SK-N-SH (cell line): Measurements from ENCODE around the gene TRAPPC12. TPM values are rescaled to one million over a fixed set of nuclear protein-coding genes. Genes with fewer than 3 reads are reported as not detected.

Experiments used
- CTCF ChIA-PET: fragments of 300-600, 350-600 bp; formaldehyde crosslinking; extraction: SDS; loops from one replicate; lab custom pipeline; 2021; lab: Yijun Ruan, JAX
- POLR2A ChIA-PET: fragments of 350-600 bp; sonication (Branson Sonifier 250); formaldehyde crosslinking; extraction: SDS; loops from one replicate; lab custom pipeline; 2020; ENCODE audit warnings: antibody characterized with exemption, inconsistent platforms; lab: Yijun Ruan, JAX
- DNase-seq: peaks from one replicate; pipeline ENCODE4 v3.0.0; 2012
- H2AFZ ChIP-seq: fragments of 200-600 bp; sonication (generic); 2 replicates; pipeline ENCODE4 v1.8.1; 2016; ENCODE audit warnings: antibody characterized with exemption, mild to moderate bottlenecking, low read depth
- H3F3A ChIP-seq: fragments of 200-600 bp; sonication (generic); replicated peaks from 2 replicates; pipeline ENCODE3; 2016; ENCODE audit warnings: antibody characterized with exemption, mild to moderate bottlenecking; ENCODE audit not compliant: insufficient read depth
- H3K27ac ChIP-seq, 2 experiments: fragments of 200-500 bp in 1 of 2; fragments of 200-600 bp in 1 of 2; sonication (Bioruptor generic) in 1 of 2; sonication (generic), shearing (Covaris generic) in 1 of 2; 2 replicates each; pipeline versions ENCODE4 v1.5.1 to v1.6.1; 2014 to 2016; ENCODE audit warnings: low read depth in 2 of 2, inconsistent platforms in 1 of 2, low read length in 1 of 2, mild to moderate bottlenecking in 1 of 2, mixed read lengths in 1 of 2
- H3K27me3 ChIP-seq: fragments of 200-600 bp; sonication (generic), shearing (Covaris generic); 2 replicates; pipeline ENCODE4 v1.6.1; 2016; ENCODE audit warnings: mixed run types; ENCODE audit not compliant: insufficient read depth
- H3K36me3 ChIP-seq, 2 experiments: fragments of 200-500 bp in 1 of 2; fragments of 200-600 bp in 1 of 2; sonication (Bioruptor generic) in 1 of 2; sonication (generic) in 1 of 2; replicated peaks in 1 of 2; 2 replicates each; pipeline versions ENCODE3 to v1.5.1; 2014 to 2016; ENCODE audit warnings: low read length in 1 of 2, mild to moderate bottlenecking in 1 of 2; ENCODE audit not compliant: insufficient read depth in 2 of 2, control insufficient read depth in 1 of 2
- H3K4me1 ChIP-seq, 2 experiments: fragments of 200-500 bp in 1 of 2; fragments of 200-600 bp in 1 of 2; sonication (Bioruptor generic) in 1 of 2; sonication (generic), shearing (Covaris generic) in 1 of 2; 2 replicates each; pipeline versions ENCODE4 v1.5.1 to v1.6.1; 2014 to 2016; ENCODE audit warnings: low read depth in 1 of 2, low read length in 1 of 2, mixed run types in 1 of 2; ENCODE audit not compliant: insufficient read depth in 2 of 2, control insufficient read depth in 1 of 2
- H3K4me2 ChIP-seq: fragments of 200-600 bp; sonication (generic), shearing (Covaris generic); 2 replicates; pipeline ENCODE4 v1.6.1; 2017; ENCODE audit warnings: mixed run types
- H3K4me3 ChIP-seq, 2 experiments: fragments of 200-500 bp in 1 of 2; fragments of 200-600 bp in 1 of 2; sonication (Bioruptor generic) in 1 of 2; sonication (generic), shearing (Covaris generic) in 1 of 2; 2 replicates each; pipeline versions ENCODE4 v1.5.1 to v1.8.1; 2014 to 2016; ENCODE audit warnings: low read depth in 2 of 2, inconsistent platforms in 1 of 2, low read length in 1 of 2, mild to moderate bottlenecking in 1 of 2, mixed read lengths in 1 of 2, moderate library complexity in 1 of 2
- H3K79me2 ChIP-seq: fragments of 200-600 bp; sonication (generic); 2 replicates; pipeline ENCODE4 v1.8.1; 2017; ENCODE audit warnings: mild to moderate bottlenecking; ENCODE audit not compliant: insufficient read depth
- H3K9ac ChIP-seq: fragments of 200-600 bp; sonication (generic); 2 replicates; pipeline ENCODE4 v1.6.1; 2017; ENCODE audit warnings: mixed run types
- H3K9me2 ChIP-seq: fragments of 200-600 bp; sonication (generic); 2 replicates; pipeline ENCODE4 v1.6.1; 2017; ENCODE audit warnings: mixed run types
- H3K9me3 ChIP-seq: fragments of 200-600 bp; sonication (generic); 2 replicates; pipeline ENCODE4 v1.6.1; 2017; ENCODE audit warnings: mixed run types, mild to moderate bottlenecking, moderate library complexity
- H4K20me1 ChIP-seq: fragments of 200-600 bp; sonication (generic); 2 replicates; pipeline ENCODE4 v1.6.1; 2017; ENCODE audit warnings: mild to moderate bottlenecking, mixed run types; ENCODE audit not compliant: insufficient read depth
- ELF1 ChIP-seq: IDR thresholded peaks from 2 replicates; pipeline ENCODE4 v1.4.0; 2012
- EZH2phosphoT487 ChIP-seq: fragments of 200-600 bp; sonication (generic); IDR thresholded peaks from 2 replicates; pipeline ENCODE4 v1.6.1; 2017; ENCODE audit warnings: low read depth, mixed run types, mild to moderate bottlenecking, antibody characterized with exemption, moderate library complexity, borderline replicate concordance
- FOSL2 ChIP-seq: IDR thresholded peaks from 2 replicates; pipeline ENCODE4 v1.4.0; 2012; ENCODE audit warnings: low read depth, mild to moderate bottlenecking, moderate library complexity, borderline replicate concordance
- FOXJ3 ChIP-seq: sonication (generic); formaldehyde crosslinking; IDR thresholded peaks from 2 replicates; pipeline ENCODE4 v1.5.1; 2020; ENCODE audit warnings: mild to moderate bottlenecking, missing genetic modification reagents
- FOXM1 ChIP-seq: IDR thresholded peaks from 2 replicates; pipeline ENCODE4 v1.4.0; 2012; ENCODE audit warnings: low read depth, mild to moderate bottlenecking
- GABPA ChIP-seq: IDR thresholded peaks from 2 replicates; pipeline ENCODE4 v1.4.0; 2012; ENCODE audit warnings: low read depth, mild to moderate bottlenecking
- GATA2 ChIP-seq: sonication (generic); formaldehyde crosslinking; IDR thresholded peaks from 2 replicates; pipeline ENCODE4 v1.5.0; 2020; ENCODE audit warnings: mild to moderate bottlenecking, missing genetic modification reagents
- MEF2A ChIP-seq: IDR thresholded peaks from 2 replicates; pipeline ENCODE4 v1.4.0; 2012; ENCODE audit warnings: low read depth, borderline replicate concordance
- MXI1 ChIP-seq: IDR thresholded peaks from 2 replicates; pipeline ENCODE4 v1.6.1; 2012; ENCODE audit warnings: mild to moderate bottlenecking, low read depth, low read length, improper control_type of control experiment
- NFIC ChIP-seq: IDR thresholded peaks from 2 replicates; pipeline ENCODE4 v1.4.0; 2012; ENCODE audit warnings: borderline replicate concordance
- NRF1 ChIP-seq: IDR thresholded peaks from 2 replicates; pipeline ENCODE4 v1.6.1; 2012; ENCODE audit warnings: low read depth, mild to moderate bottlenecking, low read length
- RAD21 ChIP-seq: IDR thresholded peaks from 2 replicates; pipeline ENCODE4 v1.6.1; 2012; ENCODE audit warnings: mild to moderate bottlenecking, low read length
- RCOR1 ChIP-seq: fragments of 150-350 bp; IDR thresholded peaks from 2 replicates; pipeline ENCODE4 v1.6.1; 2017; ENCODE audit warnings: antibody characterized with exemption, low read length
- SIN3A ChIP-seq: IDR thresholded peaks from 2 replicates; pipeline ENCODE4 v1.6.1; 2012; ENCODE audit warnings: low read depth, mild to moderate bottlenecking, low read length, moderate library complexity, borderline replicate concordance
- SMC3 ChIP-seq: IDR thresholded peaks from 2 replicates; pipeline ENCODE4 v1.6.1; 2012; ENCODE audit warnings: low read depth, low read length, improper control_type of control experiment
- TCF12 ChIP-seq: IDR thresholded peaks from 2 replicates; pipeline ENCODE4 v1.4.0; 2012
- TEAD4 ChIP-seq: IDR thresholded peaks from 2 replicates; pipeline ENCODE4 v1.4.0; 2012; ENCODE audit warnings: mild to moderate bottlenecking, borderline replicate concordance; ENCODE audit not compliant: insufficient read depth
- WGBS: methylation state at CpG from one replicate; pipeline ENCODE4 v1.1.6; 2017; ENCODE audit warnings: low lambda C conversion rate; 5-methylcytosine and 5-hydroxymethylcytosine counted together
- polyA plus RNA-seq, 3 experiments: library from polyadenylated mRNA; depleted of rRNA; stranded (reverse); fragments of >200 nt; gene quantifications; 2 replicates each; pipeline ENCODE4 v1.2.3, GENCODE V29; 2012
- TF ChIP-seq, protein P1 (sequence below): fragments of 150-350 bp; IDR thresholded peaks from 2 replicates; pipeline ENCODE4 v1.6.1; 2017; ENCODE audit warnings: antibody characterized with exemption, low read length, low read depth, borderline replicate concordance
- TF ChIP-seq, protein P2 (sequence below): IDR thresholded peaks from 2 replicates; pipeline ENCODE4 v1.4.0; 2012; ENCODE audit warnings: low read depth, borderline replicate concordance
- TF ChIP-seq, protein P3 (sequence below): fragments of 200-600 bp; sonication (generic); IDR thresholded peaks from 2 replicates; pipeline ENCODE4 v1.6.1; 2017; ENCODE audit warnings: antibody characterized with exemption, mild to moderate bottlenecking, moderate library complexity

TRAPPC12 gene
- polyA plus RNA-seq, 1 of the 3 experiments (the other 2 are of a cell fraction), result 83.3 TPM

GRCh38 chr2:3468296-3468988 is 88.9 kb downstream of the TRAPPC12 start:
- Histone ChIP-seq H3K9me2 (no peaks in the 10 kb centered on the region), H3K27ac (no peak overlapping the region), H4K20me1 (no peaks in the 10 kb centered on the region), H3K36me3 (peaks cover 9 to 62% of the 10 kb centered on the region in 2 experiments), H3K79me2 (no peaks in the 10 kb centered on the region), H3K4me2 (no peak overlapping the region), H3F3A (peaks cover 7% of the 10 kb centered on the region), H2AFZ (no peak overlapping the region), H3K4me3 (no peak overlapping the region), H3K27me3 (no peaks in the 10 kb centered on the region), H3K9ac (no peak overlapping the region), H3K4me1 (peaks cover 0 to 25% of the 10 kb centered on the region in 2 experiments; a peak in 3 of 4 replicates), H3K9me3 (no peaks in the 10 kb centered on the region)
- ChIA-PET CTCF (interaction anchor here (0.6 to 0.8 kb wide), 2 partner anchors 24 to 44 kb away, joined by 3 read pairs; no protein-coding TSS in a partner anchor), POLR2A (no interaction called here)
- no peak for DNase-seq
- TF ChIP-seq NFIC, result no peak
- TF ChIP-seq, protein P1, sequence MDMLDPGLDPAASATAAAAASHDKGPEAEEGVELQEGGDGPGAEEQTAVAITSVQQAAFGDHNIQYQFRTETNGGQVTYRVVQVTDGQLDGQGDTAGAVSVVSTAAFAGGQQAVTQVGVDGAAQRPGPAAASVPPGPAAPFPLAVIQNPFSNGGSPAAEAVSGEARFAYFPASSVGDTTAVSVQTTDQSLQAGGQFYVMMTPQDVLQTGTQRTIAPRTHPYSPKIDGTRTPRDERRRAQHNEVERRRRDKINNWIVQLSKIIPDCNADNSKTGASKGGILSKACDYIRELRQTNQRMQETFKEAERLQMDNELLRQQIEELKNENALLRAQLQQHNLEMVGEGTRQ, result no peak
- TF ChIP-seq EZH2phosphoT487, result no peak
- no peak for TF ChIP-seq SIN3A
- no peak for TF ChIP-seq TEAD4
- TF ChIP-seq FOXM1, result no peak
- TF ChIP-seq RCOR1, result no peak
- no peak for TF ChIP-seq TCF12
- TF ChIP-seq SMC3, result no peak
- TF ChIP-seq MEF2A, result no peak
- TF ChIP-seq, protein P2, sequence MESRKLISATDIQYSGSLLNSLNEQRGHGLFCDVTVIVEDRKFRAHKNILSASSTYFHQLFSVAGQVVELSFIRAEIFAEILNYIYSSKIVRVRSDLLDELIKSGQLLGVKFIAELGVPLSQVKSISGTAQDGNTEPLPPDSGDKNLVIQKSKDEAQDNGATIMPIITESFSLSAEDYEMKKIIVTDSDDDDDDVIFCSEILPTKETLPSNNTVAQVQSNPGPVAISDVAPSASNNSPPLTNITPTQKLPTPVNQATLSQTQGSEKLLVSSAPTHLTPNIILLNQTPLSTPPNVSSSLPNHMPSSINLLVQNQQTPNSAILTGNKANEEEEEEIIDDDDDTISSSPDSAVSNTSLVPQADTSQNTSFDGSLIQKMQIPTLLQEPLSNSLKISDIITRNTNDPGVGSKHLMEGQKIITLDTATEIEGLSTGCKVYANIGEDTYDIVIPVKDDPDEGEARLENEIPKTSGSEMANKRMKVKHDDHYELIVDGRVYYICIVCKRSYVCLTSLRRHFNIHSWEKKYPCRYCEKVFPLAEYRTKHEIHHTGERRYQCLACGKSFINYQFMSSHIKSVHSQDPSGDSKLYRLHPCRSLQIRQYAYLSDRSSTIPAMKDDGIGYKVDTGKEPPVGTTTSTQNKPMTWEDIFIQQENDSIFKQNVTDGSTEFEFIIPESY, result no peak
- TF ChIP-seq FOSL2, result no peak
- no peak for TF ChIP-seq RAD21
- TF ChIP-seq ELF1, result no peak
- no peak for TF ChIP-seq GATA2 (CRISPR knock-in tag)
- no peak for TF ChIP-seq NRF1
- no peak for TF ChIP-seq FOXJ3 (CRISPR knock-in tag)
- TF ChIP-seq, protein P3, sequence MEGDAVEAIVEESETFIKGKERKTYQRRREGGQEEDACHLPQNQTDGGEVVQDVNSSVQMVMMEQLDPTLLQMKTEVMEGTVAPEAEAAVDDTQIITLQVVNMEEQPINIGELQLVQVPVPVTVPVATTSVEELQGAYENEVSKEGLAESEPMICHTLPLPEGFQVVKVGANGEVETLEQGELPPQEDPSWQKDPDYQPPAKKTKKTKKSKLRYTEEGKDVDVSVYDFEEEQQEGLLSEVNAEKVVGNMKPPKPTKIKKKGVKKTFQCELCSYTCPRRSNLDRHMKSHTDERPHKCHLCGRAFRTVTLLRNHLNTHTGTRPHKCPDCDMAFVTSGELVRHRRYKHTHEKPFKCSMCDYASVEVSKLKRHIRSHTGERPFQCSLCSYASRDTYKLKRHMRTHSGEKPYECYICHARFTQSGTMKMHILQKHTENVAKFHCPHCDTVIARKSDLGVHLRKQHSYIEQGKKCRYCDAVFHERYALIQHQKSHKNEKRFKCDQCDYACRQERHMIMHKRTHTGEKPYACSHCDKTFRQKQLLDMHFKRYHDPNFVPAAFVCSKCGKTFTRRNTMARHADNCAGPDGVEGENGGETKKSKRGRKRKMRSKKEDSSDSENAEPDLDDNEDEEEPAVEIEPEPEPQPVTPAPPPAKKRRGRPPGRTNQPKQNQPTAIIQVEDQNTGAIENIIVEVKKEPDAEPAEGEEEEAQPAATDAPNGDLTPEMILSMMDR, result no peak
- TF ChIP-seq MXI1, result no peak
- no peak for TF ChIP-seq GABPA
- 95% methylated on average over 31 of the region's 31 CpGs for WGBS
